ENCODE measurements around the gene PIP4K2B.

PIP4K2B gene

GRCh38 chr17:38777641-38778250, 21.6 kb downstream of the PIP4K2B start:
- no peak for DNase-seq

GRCh38 chr17:38773258-38773657, 26.1 kb downstream of the PIP4K2B start:
- no peak for DNase-seq

GRCh38 chr17:38768417-38768816, 30.9 kb downstream of the PIP4K2B start:
- DNase-seq: no peak

- no peak for DNase-seq
These were observed 33.0 kb downstream of the PIP4K2B start for GRCh38 chr17:38766341-38766740.

GRCh38 chr17:38762231-38762630, 37.1 kb downstream of the PIP4K2B start:
- DNase-seq: no peak

- DNase-seq: peak; percentile 64
These were observed 37.7 kb downstream of the PIP4K2B start for GRCh38 chr17:38761612-38762011.

- DNase-seq: no peak
These were observed 46.3 kb downstream of the PIP4K2B start for GRCh38 chr17:38753071-38753506.

GRCh38 chr17:38752308-38753070, 46.9 kb downstream of the PIP4K2B start, which contains the start of gene PSMB3:
Gene PSMB3 (plus strand): TSS chr17:38752741. CDS start chr17:38752827, 86 bp downstream.
- peak; percentile 100 for DNase-seq

- peak; percentile 91 for DNase-seq
These were observed 47.5 kb downstream of the PIP4K2B start for GRCh38 chr17:38751808-38752307.

GRCh38 chr17:38751144-38751807, 48.1 kb downstream of the PIP4K2B start:
- no peak for DNase-seq

GRCh38 chr17:38750312-38751121, 48.8 kb downstream of the PIP4K2B start:
- DNase-seq: peak; percentile 43

- no peak for DNase-seq
These were observed 49.4 kb downstream of the PIP4K2B start for GRCh38 chr17:38750044-38750311.

GRCh38 chr17:38749223-38750043, 49.9 kb downstream of the PIP4K2B start:
- DNase-seq: peak; percentile 34

- DNase-seq: no peak
These were observed 50.5 kb downstream of the PIP4K2B start for GRCh38 chr17:38748892-38749222.

GRCh38 chr17:38748149-38748891, 51.0 kb downstream of the PIP4K2B start, which contains the start of gene PCGF2:
Gene PCGF2 (minus strand): TSS chr17:38748336. CDS start chr17:38740402, 7,934 bp downstream.
- DNase-seq: no peak

- no peak for DNase-seq
These were observed 51.8 kb downstream of the PIP4K2B start for GRCh38 chr17:38747463-38748148.

GRCh38 chr17:38746849-38747462, 52.4 kb downstream of the PIP4K2B start:
- DNase-seq: no peak

- no peak for DNase-seq
These were observed 53.1 kb downstream of the PIP4K2B start for GRCh38 chr17:38746004-38746848.

GRCh38 chr17:38745545-38745944, 53.8 kb downstream of the PIP4K2B start:
- DNase-seq: no peak
